ENCODE measurements around the gene AAK1. TPM values are rescaled to one million over a fixed set of nuclear protein-coding genes. Genes with fewer than 3 reads are reported as not detected.

AAK1 gene
- total and polyA plus RNA-seq, 12 donors: 26.2 to 106 (median 68.5) TPM

DNA sequence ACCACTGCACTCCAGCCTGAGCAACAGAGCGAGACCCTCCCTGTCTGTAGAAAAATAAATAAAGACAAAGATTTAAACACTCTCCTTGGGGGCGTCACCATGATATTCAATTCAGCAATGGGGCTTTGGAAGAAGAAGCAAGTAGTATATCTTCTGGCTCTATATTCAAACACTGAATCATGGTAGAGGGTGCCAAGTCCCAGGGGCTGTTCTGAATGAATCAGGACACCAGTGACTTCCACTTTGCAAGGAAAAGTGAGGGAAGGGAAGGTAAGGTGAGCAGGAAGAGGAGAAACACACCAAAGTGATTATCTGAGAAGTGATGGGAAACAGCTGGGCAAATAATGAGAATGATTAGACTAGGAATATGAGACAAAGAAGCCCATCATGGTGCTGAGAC, 80.5 kb downstream of the AAK1 start:
- WGBS, 4 donors: 88 to 100% (median 92%) methylated on average over 2 of the region's 2 CpGs
- H3K27me3 ChIP-seq: no peaks in the 10 kb centered on the region
- H3K27ac ChIP-seq: no peak overlapping the region
- no peaks in the 10 kb centered on the region for H3K36me3 ChIP-seq (replicated peaks in 1 of 2)
- TF ChIP-seq, protein P1, sequence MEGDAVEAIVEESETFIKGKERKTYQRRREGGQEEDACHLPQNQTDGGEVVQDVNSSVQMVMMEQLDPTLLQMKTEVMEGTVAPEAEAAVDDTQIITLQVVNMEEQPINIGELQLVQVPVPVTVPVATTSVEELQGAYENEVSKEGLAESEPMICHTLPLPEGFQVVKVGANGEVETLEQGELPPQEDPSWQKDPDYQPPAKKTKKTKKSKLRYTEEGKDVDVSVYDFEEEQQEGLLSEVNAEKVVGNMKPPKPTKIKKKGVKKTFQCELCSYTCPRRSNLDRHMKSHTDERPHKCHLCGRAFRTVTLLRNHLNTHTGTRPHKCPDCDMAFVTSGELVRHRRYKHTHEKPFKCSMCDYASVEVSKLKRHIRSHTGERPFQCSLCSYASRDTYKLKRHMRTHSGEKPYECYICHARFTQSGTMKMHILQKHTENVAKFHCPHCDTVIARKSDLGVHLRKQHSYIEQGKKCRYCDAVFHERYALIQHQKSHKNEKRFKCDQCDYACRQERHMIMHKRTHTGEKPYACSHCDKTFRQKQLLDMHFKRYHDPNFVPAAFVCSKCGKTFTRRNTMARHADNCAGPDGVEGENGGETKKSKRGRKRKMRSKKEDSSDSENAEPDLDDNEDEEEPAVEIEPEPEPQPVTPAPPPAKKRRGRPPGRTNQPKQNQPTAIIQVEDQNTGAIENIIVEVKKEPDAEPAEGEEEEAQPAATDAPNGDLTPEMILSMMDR (IDR thresholded peaks at IDR 0.05): no peak
- TF ChIP-seq POLR2A (IDR thresholded peaks at IDR 0.05): no peak
- peaks cover 0 to 24% of the 10 kb centered on the region in 2 donors for H3K4me1 ChIP-seq (replicated peaks in 1 of 2)
- no peaks in the 10 kb centered on the region for H3K9me3 ChIP-seq (replicated peaks in 1 of 3)
- peak in 1 of 7 donors; percentile 24 for DNase-seq
- H3K4me3 ChIP-seq: no peak overlapping the region
- intact Hi-C loops (cut with DNase I): loop anchor here (5.0 to 10.0 kb wide), 3 partner anchors 82 to 252 kb away; partner anchors contain the start of gene AAK1 (in 1 of the 2)

DNA sequence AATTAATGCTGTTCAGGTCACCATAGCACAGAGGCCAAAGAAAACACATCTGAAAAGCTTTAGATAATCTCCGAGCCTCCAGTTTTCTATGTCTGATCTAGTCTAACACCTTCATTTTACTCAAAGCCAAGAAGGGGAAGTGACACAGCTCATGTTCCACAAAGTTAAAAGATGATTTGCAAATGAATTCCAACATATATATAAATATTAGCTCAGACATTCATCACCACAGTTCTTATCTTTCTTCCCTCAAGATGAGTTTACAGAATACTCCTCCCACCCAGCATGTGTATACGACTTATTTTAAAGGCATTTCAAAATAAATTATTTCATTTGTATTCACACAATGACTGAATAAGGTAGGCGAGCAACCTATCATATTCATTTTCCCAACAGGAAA, 82.4 kb downstream of the AAK1 start:
- Histone ChIP-seq H3K4me3 (no peak overlapping the region), H3K4me1 (replicated peaks in 1 of 2) (peaks cover 0 to 19% of the 10 kb centered on the region in 2 donors), H3K9me3 (replicated peaks in 1 of 3) (no peaks in the 10 kb centered on the region), H3K27me3 (no peaks in the 10 kb centered on the region), H3K27ac (no peak overlapping the region), H3K36me3 (replicated peaks in 1 of 2) (no peaks in the 10 kb centered on the region)
- DNase-seq: no peak
- no peak for TF ChIP-seq POLR2A (IDR thresholded peaks at IDR 0.05)
- intact Hi-C loops (cut with DNase I): loop anchor here (5.0 to 10.0 kb wide), 3 partner anchors 84 to 254 kb away; partner anchors contain the start of gene AAK1 (in 1 of the 2)
- 79 to 89% (median 83%) methylated on average over 3 of the region's 3 CpGs for WGBS, 4 donors

DNA sequence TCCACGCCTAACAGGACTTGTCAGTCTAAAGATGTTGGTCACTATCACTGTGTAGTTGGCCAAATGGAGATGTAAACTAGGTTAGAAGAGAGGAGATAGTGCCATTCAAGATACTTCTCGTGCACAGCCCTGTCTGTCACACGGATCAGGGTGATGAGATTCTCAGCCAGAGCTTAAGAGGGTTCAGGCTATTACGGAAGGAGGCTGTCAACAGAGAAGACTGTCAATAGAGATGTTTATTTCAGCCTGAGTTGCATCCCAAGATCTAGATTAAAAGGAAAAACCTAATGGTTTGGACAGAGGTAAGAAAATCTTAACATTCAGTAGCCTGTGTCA, 83.4 kb downstream of the AAK1 start:
- no peaks in the 10 kb centered on the region for H3K36me3 ChIP-seq (replicated peaks in 1 of 2)
- 77 to 90% (median 89%) methylated on average over 4 of the region's 4 CpGs for WGBS, 4 donors

DNA sequence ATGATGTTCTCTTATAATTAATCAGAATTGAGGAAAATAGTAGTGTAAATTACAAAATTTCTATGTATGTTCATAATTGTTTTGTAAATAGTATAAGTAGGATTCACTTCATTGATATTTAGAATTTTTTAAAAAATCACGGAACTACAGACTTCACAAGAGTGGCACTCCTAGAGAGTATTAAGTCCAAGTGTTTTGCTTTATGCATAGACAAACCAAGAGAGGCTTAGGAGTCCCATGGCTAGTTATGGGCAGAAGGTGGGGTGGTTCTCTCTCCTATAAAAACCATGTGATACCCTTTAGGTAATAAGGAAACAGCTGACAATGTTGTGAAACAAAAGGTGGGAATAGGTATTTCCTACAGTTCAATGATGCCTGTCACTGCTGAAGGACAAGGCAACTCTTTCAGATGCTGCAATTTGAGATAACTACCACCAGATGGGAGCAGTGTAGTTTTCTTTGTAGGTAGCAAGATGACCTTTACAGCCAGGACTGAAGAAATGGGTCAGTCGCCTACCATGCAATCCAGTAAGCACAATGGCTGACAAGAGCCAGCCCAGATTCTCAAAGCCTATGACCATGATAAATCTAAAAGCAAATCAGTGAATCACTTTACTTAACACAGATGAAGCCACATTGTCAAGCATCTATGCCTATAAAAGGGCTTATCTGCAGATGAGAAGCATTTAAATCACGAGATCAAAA, 83.9 kb downstream of the AAK1 start:
- Histone ChIP-seq H3K27ac (no peak overlapping the region), H3K4me1 (replicated peaks in 1 of 2) (peaks cover 0 to 12% of the 10 kb centered on the region in 2 donors), H3K4me3 (no peak overlapping the region), H3K9me3 (replicated peaks in 1 of 3) (no peaks in the 10 kb centered on the region), H3K27me3 (no peaks in the 10 kb centered on the region), H3K36me3 (replicated peaks in 1 of 2) (no peaks in the 10 kb centered on the region)
- intact Hi-C loops (cut with DNase I): loop anchor here (5.0 to 10.0 kb wide), 3 partner anchors 85 to 255 kb away; partner anchors contain the start of gene AAK1 (in 1 of the 2)
- peak in 6 of 7 donors; percentile 34 to 64 (median 50) for DNase-seq
- TF ChIP-seq, protein P1 (IDR thresholded peaks at IDR 0.05): peak; percentile 50 to 89 (median 80)
- TF ChIP-seq POLR2A (IDR thresholded peaks at IDR 0.05): no peak
- WGBS, 4 donors: 42 to 52% (median 49%) methylated on average over 3 of the region's 3 CpGs

More for the DNA sequence above, 83.4 kb downstream of the AAK1 start:
- TF ChIP-seq, protein P1 (IDR thresholded peaks at IDR 0.05): no peak
- TF ChIP-seq POLR2A (IDR thresholded peaks at IDR 0.05): no peak
- intact Hi-C loops (cut with DNase I): loop anchor here (5.0 to 10.0 kb wide), 3 partner anchors 85 to 255 kb away; partner anchors contain the start of gene AAK1 (in 1 of the 2)
- no peak for DNase-seq
- Histone ChIP-seq H3K4me1 (replicated peaks in 1 of 2) (peaks cover 0 to 18% of the 10 kb centered on the region in 2 donors), H3K4me3 (no peak overlapping the region), H3K9me3 (replicated peaks in 1 of 3) (no peaks in the 10 kb centered on the region), H3K27me3 (no peaks in the 10 kb centered on the region), H3K27ac (no peak overlapping the region)

Data from adrenal gland (tissue), 12 donors.